ENCODE measurements around the gene OTUD5. TPM values are rescaled to one million over a fixed set of nuclear protein-coding genes. Genes with fewer than 3 reads are reported as not detected.

Gene OTUD5
- total RNA-seq, 1 donor from 2014 or later: 18.4 TPM

DNA sequence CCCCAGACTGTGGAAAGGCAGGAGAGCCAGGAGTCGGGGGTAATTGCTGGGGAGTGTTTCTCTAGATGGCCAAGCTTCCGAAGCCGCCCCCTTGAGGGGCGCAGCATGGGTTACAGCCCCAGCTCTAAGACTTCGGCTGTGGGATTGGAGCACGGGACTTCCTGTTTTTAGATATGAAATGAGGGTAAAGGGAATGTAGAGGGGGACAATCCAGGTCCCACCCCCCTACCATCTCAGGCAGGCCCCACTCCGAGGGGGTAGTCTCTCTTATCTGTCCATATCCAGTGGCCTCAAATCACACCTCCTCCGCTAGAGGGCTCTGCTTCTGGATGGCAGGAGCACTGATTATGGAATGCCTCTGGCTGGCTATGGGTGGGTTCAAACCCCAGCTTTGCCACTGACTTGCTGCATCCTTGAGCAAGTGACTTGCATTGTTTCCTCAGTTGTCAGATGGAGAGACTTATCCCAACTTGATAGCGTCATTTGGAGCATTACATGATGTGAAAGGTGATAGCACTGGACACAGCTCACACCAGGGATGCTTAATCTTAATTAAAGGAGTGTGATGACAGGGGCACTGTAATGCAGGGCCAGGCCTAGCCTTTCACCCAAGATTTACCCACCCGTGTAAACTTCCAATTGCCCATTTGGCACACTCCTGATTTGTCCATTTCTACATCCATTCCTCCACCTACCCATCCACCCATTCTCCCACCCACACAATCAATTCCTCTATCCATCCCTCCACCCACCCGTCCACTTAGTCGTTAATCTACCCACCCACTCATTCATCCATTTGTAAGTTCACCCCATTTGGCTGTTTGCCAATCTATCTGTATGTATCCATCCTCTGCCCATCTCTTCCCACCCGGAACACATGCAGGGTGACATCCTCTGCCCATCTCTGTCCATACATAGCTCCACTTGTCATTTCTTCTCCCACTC, 15.1 kb upstream of the OTUD5 start:
- DNase-seq (ENCODE audit: low read depth): peak; percentile 35
- Histone ChIP-seq H3K27me3 (ENCODE audit: control insufficient read depth, insufficient read depth, low read length) (no peaks in the 10 kb centered on the region), H3K4me3 (ENCODE audit: low read depth, low read length) (no peak overlapping the region), H3K36me3 (ENCODE audit: control insufficient read depth, insufficient read depth, low read length) (no peaks in the 10 kb centered on the region)
- no peak for FAIRE-seq
- TF ChIP-seq, protein P1, sequence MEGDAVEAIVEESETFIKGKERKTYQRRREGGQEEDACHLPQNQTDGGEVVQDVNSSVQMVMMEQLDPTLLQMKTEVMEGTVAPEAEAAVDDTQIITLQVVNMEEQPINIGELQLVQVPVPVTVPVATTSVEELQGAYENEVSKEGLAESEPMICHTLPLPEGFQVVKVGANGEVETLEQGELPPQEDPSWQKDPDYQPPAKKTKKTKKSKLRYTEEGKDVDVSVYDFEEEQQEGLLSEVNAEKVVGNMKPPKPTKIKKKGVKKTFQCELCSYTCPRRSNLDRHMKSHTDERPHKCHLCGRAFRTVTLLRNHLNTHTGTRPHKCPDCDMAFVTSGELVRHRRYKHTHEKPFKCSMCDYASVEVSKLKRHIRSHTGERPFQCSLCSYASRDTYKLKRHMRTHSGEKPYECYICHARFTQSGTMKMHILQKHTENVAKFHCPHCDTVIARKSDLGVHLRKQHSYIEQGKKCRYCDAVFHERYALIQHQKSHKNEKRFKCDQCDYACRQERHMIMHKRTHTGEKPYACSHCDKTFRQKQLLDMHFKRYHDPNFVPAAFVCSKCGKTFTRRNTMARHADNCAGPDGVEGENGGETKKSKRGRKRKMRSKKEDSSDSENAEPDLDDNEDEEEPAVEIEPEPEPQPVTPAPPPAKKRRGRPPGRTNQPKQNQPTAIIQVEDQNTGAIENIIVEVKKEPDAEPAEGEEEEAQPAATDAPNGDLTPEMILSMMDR (IDR thresholded peaks at IDR 0.05; ENCODE audit: insufficient read depth, low read length, severe bottlenecking): peak; percentile 62

DNA sequence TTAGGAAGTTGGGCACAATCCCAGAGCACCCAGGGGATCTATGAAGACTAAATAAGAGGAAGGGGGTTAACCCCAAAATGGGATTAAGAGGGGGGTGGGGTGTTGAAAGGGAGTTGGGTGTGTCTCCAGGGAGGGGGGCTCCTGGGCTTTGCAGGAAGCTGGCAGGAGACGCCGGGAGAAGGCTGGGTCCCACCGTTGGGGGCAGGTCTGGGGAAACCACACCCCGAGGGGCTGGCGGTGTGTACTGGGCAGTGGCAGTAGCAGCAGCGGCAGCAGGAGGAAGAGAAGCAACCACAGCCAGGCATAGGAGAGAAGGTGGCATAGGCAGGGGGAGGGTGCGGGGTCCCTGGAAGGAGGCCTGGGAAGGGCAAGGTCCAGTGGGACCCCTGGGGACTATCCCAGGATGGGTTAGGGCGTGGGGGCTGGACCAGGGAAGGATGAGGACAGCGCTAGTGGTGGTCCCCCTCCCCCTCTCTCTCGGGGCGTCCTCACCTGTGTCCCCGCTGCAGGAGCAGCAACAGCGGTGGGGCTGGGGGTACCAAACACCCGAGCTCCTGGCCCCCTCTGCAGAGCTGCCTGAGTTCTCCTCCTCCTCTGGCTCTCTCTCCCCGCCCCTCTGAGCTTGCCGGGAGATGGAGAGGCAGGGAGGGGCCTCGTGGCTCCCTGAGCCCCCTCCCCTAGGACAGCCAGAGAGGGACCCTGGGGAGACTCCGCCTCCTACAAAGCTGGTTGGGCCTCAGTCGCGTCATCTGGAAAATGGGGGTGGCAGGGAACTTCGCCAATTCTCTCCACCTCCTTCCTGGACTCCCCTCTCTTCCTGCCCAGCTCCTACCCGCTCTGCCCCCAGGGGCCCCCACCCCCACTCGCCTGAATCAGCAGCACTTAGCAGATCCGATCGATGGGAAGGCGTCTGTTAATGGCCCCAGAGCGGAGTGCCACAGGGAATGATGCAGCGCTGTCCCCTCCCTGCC, 14.1 kb upstream of the OTUD5 start, which contains the start of gene KCND1:
KCND1 (minus strand) TSS at position 596 of the 971 bp plus-strand sequence. CDS start 1,573 bp downstream, outside the sequence.
- FAIRE-seq: no peak
- Histone ChIP-seq H3K4me3 (ENCODE audit: low read depth, low read length) (no peak within 1 kb of the TSS), H3K27me3 (ENCODE audit: control insufficient read depth, insufficient read depth, low read length) (no peaks in the 10 kb centered on the region), H3K36me3 (ENCODE audit: control insufficient read depth, insufficient read depth, low read length) (no peaks in the 10 kb centered on the region)
- TF ChIP-seq, protein P1 (IDR thresholded peaks at IDR 0.05; ENCODE audit: insufficient read depth, low read length, severe bottlenecking): no peak
- DNase-seq (ENCODE audit: low read depth): peak; percentile 32

DNA sequence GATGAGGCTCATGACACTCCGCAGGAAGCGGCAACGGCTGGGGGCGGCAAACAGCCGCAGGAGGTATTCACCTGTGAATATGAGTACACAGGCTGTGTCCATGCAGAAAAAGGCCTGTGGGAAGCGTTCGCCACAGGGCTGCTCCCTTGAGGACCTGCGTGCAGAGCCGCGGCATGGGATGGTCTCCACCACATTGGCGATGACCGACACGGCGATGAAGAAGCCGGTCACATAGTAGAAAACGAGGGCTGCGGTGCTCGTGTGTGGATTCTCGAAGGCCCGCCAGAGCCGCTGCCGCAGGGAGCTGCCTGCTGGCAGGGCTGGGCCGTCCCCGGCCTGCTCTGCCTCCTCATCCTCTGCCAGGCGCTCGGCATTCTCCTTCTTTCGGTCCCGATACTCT, 12.1 kb upstream of the OTUD5 start:
- Histone ChIP-seq H3K27me3 (ENCODE audit: control insufficient read depth, insufficient read depth, low read length) (no peaks in the 10 kb centered on the region), H3K4me3 (ENCODE audit: low read depth, low read length) (no peak overlapping the region), H3K36me3 (ENCODE audit: control insufficient read depth, insufficient read depth, low read length) (no peaks in the 10 kb centered on the region)
- FAIRE-seq (no peak), DNase-seq (ENCODE audit: low read depth) (no peak)
- TF ChIP-seq, protein P1 (IDR thresholded peaks at IDR 0.05; ENCODE audit: insufficient read depth, low read length, severe bottlenecking): no peak

DNA sequence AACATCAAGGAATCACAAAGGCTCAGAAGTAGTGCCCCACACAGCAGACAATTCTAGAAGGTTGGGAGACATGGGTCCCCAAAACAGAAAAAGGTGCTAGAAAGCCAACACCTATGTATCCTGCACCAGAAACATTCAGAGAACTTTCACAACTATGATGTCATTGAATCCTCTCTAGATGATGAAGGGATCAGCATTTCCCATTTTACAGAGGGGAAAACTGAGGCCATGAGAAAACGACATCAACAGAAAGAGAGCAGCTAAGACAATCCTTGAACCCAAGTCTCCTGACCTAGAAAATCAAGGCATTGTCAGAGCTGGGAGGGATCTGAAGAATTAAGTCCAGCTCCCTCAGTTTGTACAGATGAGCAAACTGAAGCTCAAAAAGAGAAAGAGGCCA, 11.0 kb upstream of the OTUD5 start:
- H3K27me3 ChIP-seq (ENCODE audit: control insufficient read depth, insufficient read depth, low read length): no peaks in the 10 kb centered on the region
- H3K36me3 ChIP-seq (ENCODE audit: control insufficient read depth, insufficient read depth, low read length): no peaks in the 10 kb centered on the region
- no peak for FAIRE-seq
- H3K4me3 ChIP-seq (ENCODE audit: low read depth, low read length): no peak overlapping the region
- TF ChIP-seq, protein P1 (IDR thresholded peaks at IDR 0.05; ENCODE audit: insufficient read depth, low read length, severe bottlenecking): no peak
- DNase-seq (ENCODE audit: low read depth): no peak

DNA sequence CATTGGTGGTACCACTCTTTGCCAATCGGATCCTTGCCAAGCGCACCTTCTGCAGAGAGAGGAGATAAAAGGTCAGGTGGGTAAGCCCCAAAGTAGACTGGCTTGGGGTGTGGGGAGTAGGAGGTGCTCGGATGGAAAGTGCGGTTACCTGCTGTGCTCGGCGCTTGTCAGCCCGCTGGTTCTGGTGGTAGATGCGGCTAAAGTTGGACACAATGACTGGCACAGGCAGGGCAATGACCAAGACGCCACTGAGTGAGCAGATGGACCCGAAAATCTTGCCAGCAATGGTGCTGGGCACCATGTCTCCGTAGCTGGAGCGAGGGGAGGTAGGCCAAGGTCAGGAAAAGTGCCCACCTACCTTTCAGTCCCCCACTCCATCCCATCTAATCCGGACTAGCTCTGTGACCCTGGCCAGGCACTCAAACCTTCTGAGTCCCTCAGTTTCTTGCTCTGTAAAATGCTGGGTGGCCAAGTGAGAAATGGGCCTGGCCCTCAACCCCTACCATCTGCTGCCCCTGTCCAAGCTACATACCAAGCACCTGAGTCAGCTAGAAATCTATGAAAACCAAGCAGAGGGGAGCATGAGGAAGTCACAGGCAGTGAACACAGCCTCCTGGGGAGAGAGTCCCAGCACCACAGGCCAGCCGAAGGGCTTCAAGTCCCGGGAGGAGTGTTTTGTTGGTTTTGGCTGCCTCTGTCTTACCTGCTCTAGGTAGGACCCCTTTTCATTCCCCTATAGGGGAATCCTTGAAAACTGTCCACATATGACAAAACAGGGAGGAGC, 9.6 kb upstream of the OTUD5 start:
- FAIRE-seq: no peak

More for the DNA sequence above, 9.6 kb upstream of the OTUD5 start:
- H3K27me3 ChIP-seq (ENCODE audit: control insufficient read depth, insufficient read depth, low read length): no peaks in the 10 kb centered on the region
- H3K4me3 ChIP-seq (ENCODE audit: low read depth, low read length): no peak overlapping the region
- no peak for DNase-seq (ENCODE audit: low read depth)
- H3K36me3 ChIP-seq (ENCODE audit: control insufficient read depth, insufficient read depth, low read length): no peaks in the 10 kb centered on the region
- TF ChIP-seq, protein P1 (IDR thresholded peaks at IDR 0.05; ENCODE audit: insufficient read depth, low read length, severe bottlenecking): no peak

Measured in bronchial epithelial cell (primary cell).